Upper lobe of left lung (tissue), 6 donors: ENCODE measurements around the gene DGCR2. TPM values are rescaled to one million over a fixed set of nuclear protein-coding genes. Genes with fewer than 3 reads are reported as not detected.

Source experiments
- ATAC-seq, 2 donors: fragments of 200-7000 bp; cut with Tn5 transposase; one replicate each; pipeline ENCODE4 v1.9.1; 2022; ENCODE audit warnings: mild to moderate bottlenecking in 2 of 2, moderate library complexity in 2 of 2; ENCODE audit not compliant: low FRiP score in 2 of 2
- DNase-seq, 2 donors: peaks; one replicate each; pipeline ENCODE4 v3.0.0-alpha.2; 2019 to 2020
- H3K27ac ChIP-seq, 4 donors: fragments of 200-600 bp; sonication (generic); one replicate each; pipeline ENCODE4 v1.5.1; 2016 to 2019
- H3K27me3 ChIP-seq, 4 donors: fragments of 200-600 bp; sonication (generic); one replicate each; pipeline ENCODE4 v1.5.1; 2017 to 2019
- H3K36me3 ChIP-seq, 4 donors: fragments of 200-600 bp; sonication (generic); one replicate each; pipeline ENCODE4 v1.5.1; 2016 to 2019
- H3K4me1 ChIP-seq, 4 donors: fragments of 200-600 bp; sonication (generic); one replicate each; pipeline ENCODE4 v1.5.1; 2018 to 2019
- H3K4me3 ChIP-seq, 4 donors: fragments of 200-600 bp; sonication (generic); one replicate each; pipeline ENCODE4 v1.5.1; 2017 to 2019; ENCODE audit warnings: mild to moderate bottlenecking in 2 of 4, moderate library complexity in 1 of 4
- H3K9me3 ChIP-seq, 4 donors: fragments of 200-600 bp; sonication (generic); one replicate each; pipeline ENCODE4 v1.5.1; 2018 to 2019
- EP300 ChIP-seq, 4 donors: sonication (generic); formaldehyde crosslinking; IDR thresholded peaks; one replicate each; pipeline ENCODE4 v1.5.1; 2017; ENCODE audit warnings: antibody characterized with exemption in 4 of 4, control low read depth in 2 of 4
- POLR2A ChIP-seq, 4 donors: fragments of 450-650 bp; IDR thresholded peaks; one replicate each; pipeline ENCODE4 v1.5.1; 2016 to 2017; ENCODE audit warnings: antibody characterized with exemption in 4 of 4, mild to moderate bottlenecking in 2 of 4
- POLR2AphosphoS5 ChIP-seq, 2 donors: sonication (generic); formaldehyde crosslinking; IDR thresholded peaks; one replicate each; pipeline ENCODE4 v1.5.1; 2017; ENCODE audit warnings: antibody characterized with exemption in 2 of 2
- WGBS, 2 donors: methylation state at CpG; one replicate each; pipeline ENCODE4 v1.1.5; 2017 to 2018; 5-methylcytosine and 5-hydroxymethylcytosine counted together
- total RNA-seq, 6 donors: library from RNA; depleted of rRNA in 4 of 6; stranded (reverse); fragments of >200 nt in 4 of 6; gene quantifications; one replicate each; pipeline versions ENCODE4 v1.1.0 to v1.2.1, GENCODE V29; 2016 to 2021
- TF ChIP-seq, protein P1 (sequence below), 6 experiments: fragments of 450-650 bp in 4 of 6; fragments of 200-600 bp in 2 of 6; sonication (generic) in 2 of 6; IDR thresholded peaks; one replicate each; pipeline ENCODE4 v1.5.1; 2016 to 2019; ENCODE audit warnings: antibody characterized with exemption in 6 of 6
- donor health status: DM: no; HTN: no; CAD: no; lungs with moderate emphysema.
- donor health status: DM: no; HTN: yes; CAD: no; lungs with severe emphysema.

The DGCR2 gene
- total RNA-seq, 6 donors from 2014 or later = 65.9 to 101 (median 89.9) TPM

DNA sequence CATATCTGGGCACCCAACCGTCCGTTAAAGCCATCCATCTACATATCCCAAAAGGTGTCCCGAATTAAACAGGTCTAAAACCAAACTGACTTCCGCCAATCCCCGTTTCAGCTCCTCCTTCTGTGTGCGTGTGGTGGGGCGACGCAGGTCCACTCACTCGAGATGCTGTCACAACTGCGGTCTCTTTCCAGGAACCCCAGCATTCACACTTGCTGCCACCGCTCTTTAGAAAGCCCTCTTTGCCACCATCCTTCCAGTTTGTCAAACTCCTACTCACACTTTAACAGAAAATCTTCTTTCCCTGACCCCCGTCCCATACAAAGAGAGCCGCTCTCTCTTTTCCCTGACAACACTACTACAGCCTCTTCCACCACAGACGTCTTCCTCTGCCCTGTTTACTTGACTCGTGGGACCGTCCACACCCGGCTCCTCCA is 21.8 kb upstream of the DGCR2 start:
- Histone ChIP-seq H3K36me3 (peaks cover 13 to 38% (median 31%) of the 10 kb centered on the region in 4 donors), H3K27me3 (peaks cover 0 to 10% (median 5%) of the 10 kb centered on the region in 4 donors), H3K4me1 (peaks cover 9 to 24% (median 10%) of the 10 kb centered on the region in 4 donors), H3K4me3 (peak overlapping the region; percentile 67 to 98 (median 80)), H3K9me3 (no peaks in the 10 kb centered on the region), H3K27ac (peak overlapping the region; percentile 53 to 89 (median 76))
- WGBS, 2 donors = 4 to 8% methylated on average over 17 of the region's 17 CpGs
- no peak for TF ChIP-seq EP300 (IDR thresholded peaks at IDR 0.05)
- no peak for TF ChIP-seq POLR2A (IDR thresholded peaks at IDR 0.05)
- no peak for TF ChIP-seq POLR2AphosphoS5 (IDR thresholded peaks at IDR 0.05)
- TF ChIP-seq, protein P1, sequence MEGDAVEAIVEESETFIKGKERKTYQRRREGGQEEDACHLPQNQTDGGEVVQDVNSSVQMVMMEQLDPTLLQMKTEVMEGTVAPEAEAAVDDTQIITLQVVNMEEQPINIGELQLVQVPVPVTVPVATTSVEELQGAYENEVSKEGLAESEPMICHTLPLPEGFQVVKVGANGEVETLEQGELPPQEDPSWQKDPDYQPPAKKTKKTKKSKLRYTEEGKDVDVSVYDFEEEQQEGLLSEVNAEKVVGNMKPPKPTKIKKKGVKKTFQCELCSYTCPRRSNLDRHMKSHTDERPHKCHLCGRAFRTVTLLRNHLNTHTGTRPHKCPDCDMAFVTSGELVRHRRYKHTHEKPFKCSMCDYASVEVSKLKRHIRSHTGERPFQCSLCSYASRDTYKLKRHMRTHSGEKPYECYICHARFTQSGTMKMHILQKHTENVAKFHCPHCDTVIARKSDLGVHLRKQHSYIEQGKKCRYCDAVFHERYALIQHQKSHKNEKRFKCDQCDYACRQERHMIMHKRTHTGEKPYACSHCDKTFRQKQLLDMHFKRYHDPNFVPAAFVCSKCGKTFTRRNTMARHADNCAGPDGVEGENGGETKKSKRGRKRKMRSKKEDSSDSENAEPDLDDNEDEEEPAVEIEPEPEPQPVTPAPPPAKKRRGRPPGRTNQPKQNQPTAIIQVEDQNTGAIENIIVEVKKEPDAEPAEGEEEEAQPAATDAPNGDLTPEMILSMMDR (IDR thresholded peaks at IDR 0.05) = no peak
- DNase-seq = no peak
- ATAC-seq = peak in 1 of 2 donors; percentile 12

DNA sequence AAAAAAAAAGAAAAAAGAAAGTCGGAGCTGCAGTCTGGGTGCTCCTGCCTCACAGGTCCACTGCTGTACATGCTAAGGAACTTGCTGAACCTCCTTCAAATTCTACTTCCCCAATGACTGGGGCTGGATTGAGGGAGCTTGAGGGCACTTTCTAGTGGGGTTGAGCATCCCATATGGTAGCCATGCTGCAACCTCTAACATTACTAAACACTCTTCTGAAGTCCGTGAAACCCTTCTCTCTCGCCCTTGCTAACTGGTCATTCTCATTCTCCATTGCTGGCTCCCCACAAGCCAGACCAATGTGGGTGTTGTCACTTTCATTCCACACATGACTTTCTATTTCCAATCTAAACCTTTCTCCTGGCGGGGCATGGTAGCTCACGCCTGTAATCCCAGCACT is 21.0 kb upstream of the DGCR2 start:
- H3K4me1 ChIP-seq = peaks cover 8 to 19% (median 9%) of the 10 kb centered on the region in 4 donors
- peaks cover 0 to 3% (median under 1%) of the 10 kb centered on the region in 4 donors for H3K27me3 ChIP-seq
- ATAC-seq = no peak
- peaks cover 21 to 46% (median 39%) of the 10 kb centered on the region in 4 donors for H3K36me3 ChIP-seq
- H3K9me3 ChIP-seq = no peaks in the 10 kb centered on the region
- no peak for DNase-seq
- peak overlapping the region in 1 of 4 donors; percentile 98 for H3K4me3 ChIP-seq
- H3K27ac ChIP-seq = no peak overlapping the region
- 89 to 96% methylated on average over 5 of the region's 5 CpGs for WGBS, 2 donors
- TF ChIP-seq, protein P1 (IDR thresholded peaks at IDR 0.05) = no peak
- TF ChIP-seq POLR2AphosphoS5 (IDR thresholded peaks at IDR 0.05) (no peak), EP300 (IDR thresholded peaks at IDR 0.05) (no peak), POLR2A (IDR thresholded peaks at IDR 0.05) (no peak)

DNA sequence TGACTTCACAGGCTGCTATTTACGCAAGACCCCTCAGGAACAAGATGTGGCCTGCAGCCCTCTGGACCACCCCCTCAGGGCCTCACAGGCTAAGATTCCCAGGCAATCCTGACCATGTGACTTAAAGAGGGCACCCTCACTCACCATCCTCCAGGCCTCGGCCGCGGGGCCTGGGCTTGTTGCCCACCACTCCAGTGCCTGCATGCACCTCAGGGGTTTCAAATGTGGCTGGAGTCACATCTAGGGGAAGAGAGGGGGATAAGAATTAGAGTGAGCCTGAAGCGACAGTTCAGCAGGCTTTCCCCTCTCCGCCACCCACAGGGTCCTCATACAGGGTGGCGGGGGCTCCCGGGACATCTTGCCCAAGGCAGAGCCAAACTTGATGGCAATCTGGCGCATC is 20.2 kb upstream of the DGCR2 start:
- Histone ChIP-seq H3K4me3 (no peak overlapping the region), H3K27ac (no peak overlapping the region), H3K9me3 (no peaks in the 10 kb centered on the region), H3K27me3 (no peaks in the 10 kb centered on the region), H3K4me1 (peaks cover 8 to 19% (median 9%) of the 10 kb centered on the region in 4 donors), H3K36me3 (peaks cover 28 to 54% (median 47%) of the 10 kb centered on the region in 4 donors)
- DNase-seq = peak in 1 of 2 donors; percentile 63
- 91 to 94% methylated on average over 8 to 9 of the region's 9 CpGs for WGBS, 2 donors
- TF ChIP-seq EP300 (IDR thresholded peaks at IDR 0.05) (no peak), POLR2AphosphoS5 (IDR thresholded peaks at IDR 0.05) (no peak), POLR2A (IDR thresholded peaks at IDR 0.05) (no peak)
- TF ChIP-seq, protein P1 (IDR thresholded peaks at IDR 0.05) = no peak
- no peak for ATAC-seq

DNA sequence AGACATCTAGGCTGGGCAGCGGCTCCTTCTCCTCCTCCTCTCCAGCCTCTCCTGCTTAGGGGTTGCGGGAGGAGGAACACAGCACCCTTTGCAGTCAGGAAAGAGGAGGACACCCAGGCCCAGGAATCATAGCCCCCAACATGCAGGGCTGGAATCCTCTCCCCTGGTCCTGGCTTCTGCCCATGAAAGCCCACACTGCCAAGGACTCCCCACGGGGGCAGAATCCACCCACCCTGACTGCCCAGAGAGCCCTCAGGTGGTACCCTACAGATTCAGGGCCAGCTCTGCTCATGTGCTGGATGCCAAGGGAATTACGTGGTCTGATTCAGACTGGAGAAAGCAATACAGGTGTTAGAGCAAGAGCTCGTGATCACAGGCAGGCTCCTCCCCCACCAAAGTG is 17.8 kb upstream of the DGCR2 start:
- H3K36me3 ChIP-seq = peaks cover 28 to 78% (median 63%) of the 10 kb centered on the region in 4 donors
- no peak overlapping the region for H3K4me3 ChIP-seq
- TF ChIP-seq POLR2A (IDR thresholded peaks at IDR 0.05) = no peak
- peaks cover 8 to 19% (median 9%) of the 10 kb centered on the region in 4 donors for H3K4me1 ChIP-seq
- DNase-seq (no peak), ATAC-seq (no peak)
- no peak overlapping the region for H3K27ac ChIP-seq
- H3K9me3 ChIP-seq = no peaks in the 10 kb centered on the region
- no peaks in the 10 kb centered on the region for H3K27me3 ChIP-seq
- 98 to 100% methylated on average over 3 to 5 of the region's 5 CpGs for WGBS, 2 donors

DNA sequence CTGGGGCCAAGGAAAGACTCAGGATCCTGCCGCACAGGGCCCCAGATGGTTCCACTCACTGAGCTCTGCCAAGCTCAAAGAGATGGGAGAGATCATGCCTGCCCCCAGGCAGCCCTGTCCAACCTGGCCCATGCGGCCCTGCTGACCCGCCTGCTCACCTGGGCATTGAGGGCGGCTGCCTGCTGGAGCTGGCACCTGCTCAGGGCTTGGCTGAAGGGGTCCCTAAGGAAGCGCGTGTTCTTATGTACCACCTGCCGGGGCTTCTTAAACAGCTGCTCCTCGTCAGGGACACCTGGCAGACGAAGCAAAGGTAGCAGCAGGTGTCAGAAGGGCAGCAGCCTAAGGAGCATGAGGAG is 16.8 kb upstream of the DGCR2 start:
- Histone ChIP-seq H3K4me3 (no peak overlapping the region), H3K27ac (no peak overlapping the region), H3K36me3 (peaks cover 33 to 88% (median 72%) of the 10 kb centered on the region in 4 donors), H3K27me3 (no peaks in the 10 kb centered on the region), H3K4me1 (peaks cover 5 to 11% (median 8%) of the 10 kb centered on the region in 4 donors), H3K9me3 (no peaks in the 10 kb centered on the region)
- DNase-seq (no peak), ATAC-seq (no peak)
- TF ChIP-seq POLR2A (IDR thresholded peaks at IDR 0.05) (no peak), POLR2AphosphoS5 (IDR thresholded peaks at IDR 0.05) (no peak), EP300 (IDR thresholded peaks at IDR 0.05) (no peak)
- 97 to 100% methylated on average over 1 to 9 of the region's 9 CpGs for WGBS, 2 donors
